Keratinocyte (primary cell): Measurements from ENCODE around the gene DPEP2.

ENCODE experiments used
- CTCF ChIP-seq, 3 experiments: IDR thresholded peaks in 1 of 3; conservative IDR thresholded peaks in 1 of 3; optimal IDR thresholded peaks in 1 of 3; 2 replicates in 2 of 3; 3 replicates in 1 of 3; pipeline versions ENCODE3 to v1.5.1; 2011; ENCODE audit warnings: low read length in 3 of 3, mild to moderate bottlenecking in 3 of 3, moderate library complexity in 2 of 3, control low read depth in 1 of 3, inconsistent platforms in 1 of 3; ENCODE audit not compliant: insufficient read depth in 2 of 3; ENCODE audit errors: extremely low read depth in 1 of 3
- EZH2 ChIP-seq: IDR thresholded peaks from one replicate; pipeline ENCODE4 v1.6.1; 2012; ENCODE audit warnings: inconsistent platforms, mild to moderate bottlenecking, low read length, moderate library complexity

- TF ChIP-seq CTCF (optimal IDR thresholded peaks at IDR 0.05 in 1 of 3, IDR thresholded peaks at IDR 0.05 in 1 of 3, conservative IDR thresholded peaks at IDR 0.05 in 1 of 3; ENCODE audit: extremely low read depth in 1 of 3, insufficient read depth in 2 of 3, low read length in 3 of 3): no peak
- TF ChIP-seq EZH2: no peak
Measured at GRCh38 chr16:68035227-68035626, 35.9 kb upstream of the DPEP2 start.
